ENCODE data around the gene BMPER.

- no peak for TF ChIP-seq POLR2A (IDR thresholded peaks at IDR 0.05)
- TF ChIP-seq CTCF (IDR thresholded peaks at IDR 0.05): no peak
These were observed 19.2 kb upstream of the BMPER start for GRCh38 chr7:33886149-33886623.
